Measurements from ENCODE around the gene STX18. TPM values are rescaled to one million over a fixed set of nuclear protein-coding genes. Genes with fewer than 3 reads are reported as not detected.

STX18 gene
- total RNA-seq, 1 donor from 2014 or later = 36.7 TPM

GRCh38 chr4:4409416-4410115 is 132.3 kb downstream of the STX18 start:
- Mint-ChIP-seq H3K27ac (no peak overlapping the region), H3K4me1 (ENCODE audit: unreplicated experiment) (no peaks in the 10 kb centered on the region), H3K36me3 (peaks cover 4% of the 10 kb centered on the region), H3K4me3 (no peak overlapping the region), H3K27me3 (no peaks in the 10 kb centered on the region), H3K9me3 (no peaks in the 10 kb centered on the region)
- TF ChIP-seq, protein P1, sequence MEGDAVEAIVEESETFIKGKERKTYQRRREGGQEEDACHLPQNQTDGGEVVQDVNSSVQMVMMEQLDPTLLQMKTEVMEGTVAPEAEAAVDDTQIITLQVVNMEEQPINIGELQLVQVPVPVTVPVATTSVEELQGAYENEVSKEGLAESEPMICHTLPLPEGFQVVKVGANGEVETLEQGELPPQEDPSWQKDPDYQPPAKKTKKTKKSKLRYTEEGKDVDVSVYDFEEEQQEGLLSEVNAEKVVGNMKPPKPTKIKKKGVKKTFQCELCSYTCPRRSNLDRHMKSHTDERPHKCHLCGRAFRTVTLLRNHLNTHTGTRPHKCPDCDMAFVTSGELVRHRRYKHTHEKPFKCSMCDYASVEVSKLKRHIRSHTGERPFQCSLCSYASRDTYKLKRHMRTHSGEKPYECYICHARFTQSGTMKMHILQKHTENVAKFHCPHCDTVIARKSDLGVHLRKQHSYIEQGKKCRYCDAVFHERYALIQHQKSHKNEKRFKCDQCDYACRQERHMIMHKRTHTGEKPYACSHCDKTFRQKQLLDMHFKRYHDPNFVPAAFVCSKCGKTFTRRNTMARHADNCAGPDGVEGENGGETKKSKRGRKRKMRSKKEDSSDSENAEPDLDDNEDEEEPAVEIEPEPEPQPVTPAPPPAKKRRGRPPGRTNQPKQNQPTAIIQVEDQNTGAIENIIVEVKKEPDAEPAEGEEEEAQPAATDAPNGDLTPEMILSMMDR (conservative IDR thresholded peaks at IDR 0.05) = no peak
- DNase-seq (ENCODE audit: extremely low spot score, unreplicated experiment) = no peak

- no peak for DNase-seq (ENCODE audit: extremely low spot score, unreplicated experiment)
- Mint-ChIP-seq H3K27ac (no peak overlapping the region), H3K27me3 (no peaks in the 10 kb centered on the region), H3K4me1 (ENCODE audit: unreplicated experiment) (no peaks in the 10 kb centered on the region), H3K4me3 (no peak overlapping the region), H3K36me3 (peaks cover 4% of the 10 kb centered on the region), H3K9me3 (no peaks in the 10 kb centered on the region)
- TF ChIP-seq, protein P1 (conservative IDR thresholded peaks at IDR 0.05) = no peak
These were observed 133.1 kb downstream of the STX18 start for GRCh38 chr4:4408576-4409335.

- TF ChIP-seq, protein P1 (conservative IDR thresholded peaks at IDR 0.05) = no peak
- no peak overlapping the region for H3K4me3 Mint-ChIP-seq
These were observed 133.7 kb downstream of the STX18 start for GRCh38 chr4:4408132-4408523.

GRCh38 chr4:4407299-4408131 is 134.3 kb downstream of the STX18 start:
- TF ChIP-seq, protein P1 (conservative IDR thresholded peaks at IDR 0.05) = no peak
- Mint-ChIP-seq H3K4me3 (no peak overlapping the region), H3K27ac (no peak overlapping the region), H3K4me1 (ENCODE audit: unreplicated experiment) (no peaks in the 10 kb centered on the region), H3K9me3 (no peaks in the 10 kb centered on the region), H3K27me3 (no peaks in the 10 kb centered on the region), H3K36me3 (peaks cover 4% of the 10 kb centered on the region)
- no peak for DNase-seq (ENCODE audit: extremely low spot score, unreplicated experiment)

More at GRCh38 chr4:4408132-4408523, 133.7 kb downstream of the STX18 start:
- Mint-ChIP-seq H3K9me3 (no peaks in the 10 kb centered on the region), H3K27me3 (no peaks in the 10 kb centered on the region), H3K36me3 (peaks cover 4% of the 10 kb centered on the region), H3K4me1 (ENCODE audit: unreplicated experiment) (no peaks in the 10 kb centered on the region), H3K27ac (no peak overlapping the region)
- no peak for DNase-seq (ENCODE audit: extremely low spot score, unreplicated experiment)

DNA sequence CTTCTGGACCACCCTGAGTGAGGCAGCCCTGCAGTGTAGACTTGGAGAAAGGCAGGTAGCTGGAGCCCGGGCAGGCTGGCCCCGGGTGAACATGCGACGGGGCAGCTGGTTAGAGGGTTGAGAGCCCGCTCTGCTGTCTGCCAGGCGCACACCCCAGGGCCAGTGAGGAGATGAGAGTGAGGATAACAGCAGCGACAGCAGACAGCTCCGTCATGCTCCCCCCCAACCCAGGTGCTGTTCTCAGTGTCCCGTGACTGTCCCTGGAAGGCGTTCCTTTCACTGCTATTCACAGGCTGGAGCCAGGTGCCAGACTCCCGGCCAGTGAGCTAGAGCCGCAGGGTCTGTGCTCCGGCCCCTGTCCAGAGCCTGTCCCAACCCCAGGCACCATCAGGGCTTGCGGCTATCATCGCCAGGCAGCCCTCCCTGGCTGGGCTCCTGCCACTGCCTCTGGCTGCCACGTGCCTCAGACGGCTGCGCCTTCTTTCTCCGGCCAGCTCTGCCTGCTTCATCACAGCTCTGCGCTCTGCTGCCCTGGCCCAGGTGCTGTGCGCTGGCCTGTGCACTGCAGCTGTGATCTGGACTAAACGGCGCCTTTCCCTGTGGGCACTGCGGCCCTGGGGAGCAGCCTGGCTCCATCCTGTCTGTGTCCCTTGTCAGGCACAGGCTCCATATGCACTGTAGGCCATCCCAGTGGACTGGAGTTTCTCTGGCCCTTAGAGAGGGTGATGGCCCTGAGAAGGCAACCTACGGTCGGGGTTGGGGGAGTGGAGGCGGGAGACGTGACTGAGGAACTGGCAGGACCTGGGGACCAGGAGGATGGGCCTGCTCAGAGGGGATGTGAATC is 135.2 kb downstream of the STX18 start:
- TF ChIP-seq, protein P1 (conservative IDR thresholded peaks at IDR 0.05) = no peak
- Mint-ChIP-seq H3K36me3 (peaks cover 4% of the 10 kb centered on the region), H3K4me3 (no peak overlapping the region), H3K4me1 (ENCODE audit: unreplicated experiment) (no peaks in the 10 kb centered on the region), H3K27me3 (no peaks in the 10 kb centered on the region), H3K9me3 (no peaks in the 10 kb centered on the region), H3K27ac (no peak overlapping the region)
- no peak for DNase-seq (ENCODE audit: extremely low spot score, unreplicated experiment)
